Right lobe of liver (tissue), 4 donors: ENCODE data around the gene GRIA4.

ENCODE experiments used
- POLR2A ChIP-seq: fragments of 450-650 bp; IDR thresholded peaks from one replicate; pipeline ENCODE4 v1.6.1; 2017; ENCODE audit warnings: antibody characterized with exemption, mild to moderate bottlenecking
- TF ChIP-seq, protein P1 (sequence below), 4 donors: fragments of 200-600 bp in 3 of 4; fragments of 450-650 bp in 1 of 4; IDR thresholded peaks; one replicate each; pipeline versions ENCODE4 v1.5.1 to v1.8.0; 2016 to 2022; ENCODE audit warnings: antibody characterized with exemption in 4 of 4, mild to moderate bottlenecking in 2 of 4
- donor health status: DM: no; HTN: no; CAD: no.
- donor health status: DM: no; HTN: no; CAD: no.
- donor health status: DM: no; HTN: yes; CAD: no.

GRCh38 chr11:105612771-105613170, 2.9 kb downstream of the GRIA4 start:
- TF ChIP-seq, protein P1, sequence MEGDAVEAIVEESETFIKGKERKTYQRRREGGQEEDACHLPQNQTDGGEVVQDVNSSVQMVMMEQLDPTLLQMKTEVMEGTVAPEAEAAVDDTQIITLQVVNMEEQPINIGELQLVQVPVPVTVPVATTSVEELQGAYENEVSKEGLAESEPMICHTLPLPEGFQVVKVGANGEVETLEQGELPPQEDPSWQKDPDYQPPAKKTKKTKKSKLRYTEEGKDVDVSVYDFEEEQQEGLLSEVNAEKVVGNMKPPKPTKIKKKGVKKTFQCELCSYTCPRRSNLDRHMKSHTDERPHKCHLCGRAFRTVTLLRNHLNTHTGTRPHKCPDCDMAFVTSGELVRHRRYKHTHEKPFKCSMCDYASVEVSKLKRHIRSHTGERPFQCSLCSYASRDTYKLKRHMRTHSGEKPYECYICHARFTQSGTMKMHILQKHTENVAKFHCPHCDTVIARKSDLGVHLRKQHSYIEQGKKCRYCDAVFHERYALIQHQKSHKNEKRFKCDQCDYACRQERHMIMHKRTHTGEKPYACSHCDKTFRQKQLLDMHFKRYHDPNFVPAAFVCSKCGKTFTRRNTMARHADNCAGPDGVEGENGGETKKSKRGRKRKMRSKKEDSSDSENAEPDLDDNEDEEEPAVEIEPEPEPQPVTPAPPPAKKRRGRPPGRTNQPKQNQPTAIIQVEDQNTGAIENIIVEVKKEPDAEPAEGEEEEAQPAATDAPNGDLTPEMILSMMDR (IDR thresholded peaks at IDR 0.05), result no peak
- no peak for TF ChIP-seq POLR2A
